Neural cell (in vitro differentiated cells): ENCODE data around the gene PRKG1. TPM values are rescaled to one million over a fixed set of nuclear protein-coding genes. Genes with fewer than 3 reads are reported as not detected.

ENCODE experiments used
- H2AFZ ChIP-seq: fragments of 200-600, 300-800 bp; sonication (generic), shearing (Covaris generic); 2 replicates; pipeline ENCODE4 v1.6.0; 2014; ENCODE audit warnings: low read depth, mild to moderate bottlenecking, antibody characterized with exemption, low read length, moderate library complexity
- H3F3A ChIP-seq: fragments of 200-600 bp; shearing (Covaris generic); 2 replicates; pipeline ENCODE4 v1.6.1; 2016; ENCODE audit warnings: mild to moderate bottlenecking, moderate library complexity, mixed read lengths, antibody characterized with exemption, low read length; ENCODE audit not compliant: insufficient read depth, poor library complexity, severe bottlenecking
- H3K27ac ChIP-seq: fragments of 200-600, 300-800 bp; sonication (generic), shearing (Covaris generic); 2 replicates; pipeline ENCODE4 v1.5.1; 2014; ENCODE audit warnings: mild to moderate bottlenecking, low read length, moderate library complexity
- H3K27me3 ChIP-seq: fragments of 300-800, 200-600 bp; sonication (generic), shearing (Covaris generic); 2 replicates; pipeline ENCODE4 v1.6.0; 2014; ENCODE audit warnings: mild to moderate bottlenecking, low read depth, low read length, moderate library complexity; ENCODE audit not compliant: insufficient read depth
- H3K36me3 ChIP-seq: fragments of 300-800, 200-600 bp; sonication (generic), shearing (Covaris generic); 2 replicates; pipeline ENCODE4 v1.5.1; 2014; ENCODE audit warnings: mild to moderate bottlenecking, antibody characterized with exemption, low read length, moderate library complexity; ENCODE audit not compliant: insufficient read depth
- H3K4me2 ChIP-seq: fragments of 300-800, 200-600 bp; sonication (generic), shearing (Covaris generic); 2 replicates; pipeline ENCODE4 v1.6.0; 2014; ENCODE audit warnings: mild to moderate bottlenecking, low read length
- H3K4me3 ChIP-seq: fragments of 300-800, 200-600 bp; sonication (generic), shearing (Covaris generic); 2 replicates; pipeline ENCODE4 v1.5.1; 2014; ENCODE audit warnings: mild to moderate bottlenecking, low read length, moderate library complexity
- H3K79me2 ChIP-seq: fragments of 200-600 bp; shearing (Covaris generic); replicated peaks from 2 replicates; pipeline ENCODE4 v1.6.0; 2014; ENCODE audit warnings: mild to moderate bottlenecking, low read length, moderate library complexity; ENCODE audit not compliant: insufficient read depth
- H3K9ac ChIP-seq: fragments of 300-800, 200-600 bp; sonication (generic), shearing (Covaris generic); 2 replicates; pipeline ENCODE4 v1.6.1; 2016; ENCODE audit warnings: mild to moderate bottlenecking, low read length, mixed read lengths
- H3K9me2 ChIP-seq: fragments of 200-600 bp; shearing (Covaris generic); 2 replicates; pipeline ENCODE4 v1.6.1; 2016; ENCODE audit warnings: mild to moderate bottlenecking, low read length, mixed read lengths; ENCODE audit not compliant: insufficient read depth
- H3K9me3 ChIP-seq: fragments of 200-600, 300-800 bp; sonication (generic), shearing (Covaris generic); 2 replicates; pipeline ENCODE4 v1.6.1; 2016; ENCODE audit warnings: mild to moderate bottlenecking, mixed run types, low read length, moderate library complexity, mixed read lengths
- H4K20me1 ChIP-seq: fragments of 200-600 bp; shearing (Covaris generic); 2 replicates; pipeline ENCODE4 v1.6.1; 2016; ENCODE audit warnings: mild to moderate bottlenecking, mixed run types; ENCODE audit not compliant: insufficient read depth
- CTCF ChIP-seq: fragments of 450-650 bp; IDR thresholded peaks from 2 replicates; pipeline ENCODE4 v1.5.1; 2014; ENCODE audit warnings: antibody characterized with exemption, mild to moderate bottlenecking, moderate library complexity; ENCODE audit not compliant: poor library complexity, severe bottlenecking
- EP300 ChIP-seq: fragments of 450-650 bp; conservative IDR thresholded peaks from 2 replicates; pipeline ENCODE4 v1.6.1; 2014; ENCODE audit warnings: antibody characterized with exemption, mild to moderate bottlenecking, moderate library complexity; ENCODE audit not compliant: poor library complexity, severe bottlenecking
- EZH2 ChIP-seq: fragments of 200-600, 300-800 bp; shearing (Covaris generic), sonication (generic); IDR thresholded peaks from 2 replicates; pipeline ENCODE4 v1.6.1; 2014; ENCODE audit warnings: antibody characterized with exemption, low read length, borderline replicate concordance, mild to moderate bottlenecking; ENCODE audit not compliant: insufficient read depth, poor library complexity, severe bottlenecking
- MXI1 ChIP-seq: fragments of 450-650 bp; conservative IDR thresholded peaks from 2 replicates; pipeline ENCODE4 v1.6.1; 2014; ENCODE audit warnings: antibody characterized with exemption, mild to moderate bottlenecking; ENCODE audit not compliant: poor library complexity, severe bottlenecking
- POLR2AphosphoS5 ChIP-seq: IDR thresholded peaks from 2 replicates; pipeline ENCODE4 v1.6.1; 2012
- RAD21 ChIP-seq: fragments of 450-650 bp; conservative IDR thresholded peaks from 2 replicates; pipeline ENCODE4 v1.6.1; 2014; ENCODE audit warnings: antibody characterized with exemption, mild to moderate bottlenecking, moderate library complexity
- REST ChIP-seq: IDR thresholded peaks from 2 replicates; pipeline ENCODE4 v1.6.1; 2012; ENCODE audit warnings: borderline replicate concordance
- SMC3 ChIP-seq: fragments of 450-650 bp; conservative IDR thresholded peaks from 2 replicates; pipeline ENCODE4 v1.6.1; 2014; ENCODE audit warnings: antibody characterized with exemption, mild to moderate bottlenecking, moderate library complexity; ENCODE audit not compliant: poor library complexity
- TAF1 ChIP-seq: IDR thresholded peaks from 2 replicates; pipeline ENCODE4 v1.6.1; 2012; ENCODE audit warnings: low read depth
- polyA plus RNA-seq: library from polyadenylated mRNA; depleted of rRNA; stranded (reverse); fragments of >200 nt; gene quantifications from 2 replicates; pipeline ENCODE4 v1.2.3, GENCODE V29; 2014
- small RNA-seq, 3 experiments: library from RNA; depleted of rRNA; stranded (forward); fragments of <200 nt; gene quantifications; one replicate each; pipeline ENCODE3, GENCODE V24; 2012

PRKG1 gene
- polyA plus RNA-seq, 1 donor from 2014 or later = 2.2 TPM

GRCh38 chr10:52347327-52347667 is 1273.0 kb downstream of the PRKG1 start:
- TF ChIP-seq EZH2 = no peak
- no peak for TF ChIP-seq MXI1
- TF ChIP-seq EP300 = no peak
- no peak for TF ChIP-seq TAF1
- no peak for TF ChIP-seq POLR2AphosphoS5
- TF ChIP-seq CTCF = no peak
- TF ChIP-seq SMC3 = no peak
- no peak for TF ChIP-seq REST
- TF ChIP-seq RAD21 = no peak
- Histone ChIP-seq H3K27ac (no peak overlapping the region), H2AFZ (no peak overlapping the region), H3K4me2 (no peak overlapping the region), H3K9me3 (no peaks in the 10 kb centered on the region), H3K36me3 (no peaks in the 10 kb centered on the region), H3K4me3 (no peak overlapping the region), H3K9me2 (no peaks in the 10 kb centered on the region), H3K79me2 (no peaks in the 10 kb centered on the region), H4K20me1 (no peaks in the 10 kb centered on the region), H3K9ac (no peak overlapping the region), H3K27me3 (no peaks in the 10 kb centered on the region), H3F3A (no peaks in the 10 kb centered on the region)

Small RNA genes lying within 50 kb of the gene (small RNA-seq; reads per million reads assigned to genes)
- 0 to 1.0 (median 0.79) reads per million in 3 experiments for gene MIR605

Other genes starting within 250 kb of the PRKG1 start
- gene A1CF, start 188.9 kb upstream of the PRKG1 start, polyA plus RNA-seq = not detected in 2 replicates